GM20000 (cell line): ENCODE results near the gene DIP2C.

Experiments used
- DNase-seq: peaks from one replicate; pipeline ENCODE4 v3.0.0; 2012; ENCODE audit warnings: low spot score
- TF ChIP-seq, protein P1 (sequence below): IDR thresholded peaks from 2 replicates; pipeline ENCODE4 v1.5.1; 2012; ENCODE audit warnings: mild to moderate bottlenecking, control low read depth; ENCODE audit errors: extremely low read depth, missing control alignments

The DIP2C gene

DNA sequence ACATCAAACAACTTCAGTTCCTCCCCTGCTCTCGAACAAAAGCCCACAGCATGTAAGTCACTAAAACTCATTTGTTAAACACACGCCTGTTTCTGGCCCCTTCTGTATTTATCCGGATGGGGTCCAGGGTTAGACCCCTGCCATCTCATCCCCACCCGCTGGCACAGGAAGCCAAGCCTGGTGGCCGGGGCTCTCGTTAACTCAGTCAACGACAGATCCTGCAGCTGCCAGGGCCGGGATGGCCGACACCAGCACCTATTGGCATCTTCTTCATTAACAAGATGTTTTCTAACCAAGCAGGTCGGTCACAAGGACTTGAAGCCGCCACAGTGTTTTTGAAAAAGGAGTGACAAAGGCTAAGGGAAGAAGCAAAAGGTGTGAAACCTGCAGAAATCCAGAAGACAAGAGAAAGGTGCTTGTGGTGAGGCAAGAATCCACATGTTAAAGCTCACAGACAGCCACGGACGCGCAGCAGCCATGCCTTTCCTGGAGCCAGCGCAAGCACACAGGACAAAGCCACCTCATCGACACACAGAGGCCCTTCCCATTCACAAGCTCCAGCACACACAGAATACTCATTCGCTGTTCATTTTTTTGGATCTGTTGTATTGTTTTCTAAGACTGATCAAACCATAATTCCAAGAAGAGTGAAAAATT is 202.7 kb downstream of the DIP2C start:
- no peak for DNase-seq
- TF ChIP-seq, protein P1, sequence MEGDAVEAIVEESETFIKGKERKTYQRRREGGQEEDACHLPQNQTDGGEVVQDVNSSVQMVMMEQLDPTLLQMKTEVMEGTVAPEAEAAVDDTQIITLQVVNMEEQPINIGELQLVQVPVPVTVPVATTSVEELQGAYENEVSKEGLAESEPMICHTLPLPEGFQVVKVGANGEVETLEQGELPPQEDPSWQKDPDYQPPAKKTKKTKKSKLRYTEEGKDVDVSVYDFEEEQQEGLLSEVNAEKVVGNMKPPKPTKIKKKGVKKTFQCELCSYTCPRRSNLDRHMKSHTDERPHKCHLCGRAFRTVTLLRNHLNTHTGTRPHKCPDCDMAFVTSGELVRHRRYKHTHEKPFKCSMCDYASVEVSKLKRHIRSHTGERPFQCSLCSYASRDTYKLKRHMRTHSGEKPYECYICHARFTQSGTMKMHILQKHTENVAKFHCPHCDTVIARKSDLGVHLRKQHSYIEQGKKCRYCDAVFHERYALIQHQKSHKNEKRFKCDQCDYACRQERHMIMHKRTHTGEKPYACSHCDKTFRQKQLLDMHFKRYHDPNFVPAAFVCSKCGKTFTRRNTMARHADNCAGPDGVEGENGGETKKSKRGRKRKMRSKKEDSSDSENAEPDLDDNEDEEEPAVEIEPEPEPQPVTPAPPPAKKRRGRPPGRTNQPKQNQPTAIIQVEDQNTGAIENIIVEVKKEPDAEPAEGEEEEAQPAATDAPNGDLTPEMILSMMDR = no peak

DNA sequence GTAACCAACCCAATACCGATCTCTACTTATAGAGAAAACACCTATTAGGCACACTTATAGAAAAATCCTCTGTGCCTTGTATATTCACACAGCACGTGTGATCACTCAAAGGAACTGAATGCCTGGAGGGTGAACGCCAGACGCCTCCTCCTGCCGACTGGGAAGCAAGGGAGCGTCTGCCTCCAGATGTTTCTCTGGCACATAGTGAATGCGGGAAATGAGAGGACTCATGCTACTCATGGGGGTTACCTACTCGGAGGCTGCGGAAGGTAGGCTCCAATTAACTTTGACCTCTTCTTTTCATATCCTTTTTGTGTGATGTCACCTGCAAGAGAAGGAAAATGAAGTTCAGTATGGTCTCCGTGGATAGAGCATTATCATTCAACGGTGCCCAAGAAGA is 203.3 kb downstream of the DIP2C start:
- TF ChIP-seq, protein P1 = no peak
- DNase-seq = no peak

DNA sequence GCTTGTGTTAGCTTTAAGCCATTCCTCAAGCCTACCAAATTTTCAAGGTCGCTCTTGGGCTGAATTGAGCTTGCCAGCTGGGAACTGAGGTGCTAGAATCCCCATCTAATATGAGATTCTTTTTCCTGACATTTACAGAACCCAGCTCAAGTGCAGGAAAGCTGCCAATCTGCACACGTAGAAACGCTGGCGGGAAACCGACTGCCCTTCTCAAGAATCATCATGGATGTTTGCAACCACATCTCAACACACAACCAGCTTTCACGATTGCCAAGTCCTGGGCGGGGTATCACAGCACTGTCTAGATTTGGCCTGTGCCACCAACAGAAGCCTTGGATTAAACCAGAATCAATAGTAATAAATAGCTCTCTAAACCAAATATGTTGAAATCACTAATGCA is 203.7 kb downstream of the DIP2C start:
- DNase-seq = no peak
- TF ChIP-seq, protein P1 = no peak

DNA sequence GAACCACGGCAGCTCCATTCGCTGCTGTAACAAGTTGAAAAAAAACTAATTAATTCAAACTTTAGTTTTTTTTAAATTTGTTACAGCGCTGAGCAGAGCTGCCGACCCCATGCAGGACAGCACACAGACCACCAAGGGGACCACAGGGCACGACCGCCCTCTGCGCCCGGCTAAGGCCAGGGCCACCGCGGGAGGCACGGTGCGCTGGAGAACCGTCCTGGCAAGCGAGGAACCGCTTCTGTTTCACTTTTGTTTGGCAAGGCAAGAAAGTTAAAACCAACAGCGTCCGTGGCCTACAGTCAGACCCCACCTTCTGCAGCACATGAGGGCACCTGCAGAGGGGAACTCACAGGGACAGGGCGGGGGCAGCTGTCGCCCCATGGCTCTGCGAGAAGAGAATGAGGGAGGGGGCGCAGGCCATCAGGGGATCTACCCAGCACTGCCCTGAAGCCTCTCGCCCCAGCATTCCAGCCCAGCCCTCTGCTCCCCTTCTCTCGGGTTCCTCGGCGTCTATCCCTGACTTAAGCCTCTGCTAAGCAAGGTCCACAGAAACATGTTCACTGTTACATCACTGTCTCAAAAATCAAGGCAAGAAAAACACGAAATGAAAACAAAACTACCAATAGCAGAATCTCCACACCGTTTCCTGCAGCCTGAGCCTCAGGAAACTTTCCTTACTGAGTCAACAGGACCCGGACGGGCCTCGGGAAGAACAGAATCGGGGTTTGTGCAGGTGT is 204.4 kb downstream of the DIP2C start:
- TF ChIP-seq, protein P1 = no peak
- DNase-seq = no peak

DNA sequence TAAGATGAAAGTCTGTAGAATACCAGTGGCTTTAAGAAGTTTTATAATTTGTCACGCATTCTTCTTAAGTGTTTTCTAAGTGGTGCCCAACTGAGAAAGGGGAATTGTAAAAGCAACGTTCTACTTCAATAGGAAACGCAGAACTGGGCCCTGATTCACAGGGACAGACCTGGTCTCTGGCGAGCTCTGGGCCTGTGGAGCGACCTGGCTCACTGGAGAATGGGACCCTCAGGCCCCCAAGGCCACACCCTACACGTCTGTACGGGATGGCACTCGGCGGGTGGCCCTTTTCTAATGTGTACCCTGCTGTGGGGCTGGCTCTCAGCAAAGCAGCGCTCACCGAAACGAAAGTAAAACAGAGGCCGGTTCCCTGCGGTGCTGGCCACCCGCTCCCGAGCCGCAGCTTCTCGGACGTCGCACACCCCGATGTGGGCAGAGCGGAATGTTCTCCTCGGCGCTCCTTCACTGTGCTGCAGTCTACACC is 205.0 kb downstream of the DIP2C start:
- no peak for DNase-seq
- TF ChIP-seq, protein P1 = no peak

- DNase-seq = no peak
- TF ChIP-seq, protein P1 = no peak
Measured at GRCh38 chr10:483261-483660, 206.2 kb downstream of the DIP2C start.

GRCh38 chr10:482848-483247 is 206.6 kb downstream of the DIP2C start:
- TF ChIP-seq, protein P1 = no peak
- no peak for DNase-seq
